ENCODE results near the gene SYT12. TPM values are rescaled to one million over a fixed set of nuclear protein-coding genes. Genes with fewer than 3 reads are reported as not detected.

SYT12 gene
- polyA plus RNA-seq, 1 donor from 2014 or later, result 2.3 TPM

- H3K4me3 ChIP-seq (ENCODE audit: low read length), result no peak overlapping the region
- H3K9me3 ChIP-seq (ENCODE audit: low read length), result no peaks in the 10 kb centered on the region
- H3K9ac ChIP-seq (ENCODE audit: low read length), result no peak overlapping the region
- no peaks in the 10 kb centered on the region for H3K9me2 ChIP-seq (ENCODE audit: insufficient read depth, low read length)
- no peaks in the 10 kb centered on the region for H3K36me3 ChIP-seq (ENCODE audit: insufficient read depth, low read length)
- no peaks in the 10 kb centered on the region for H3K79me2 ChIP-seq (replicated peaks; ENCODE audit: insufficient read depth, low read length)
- no peaks in the 10 kb centered on the region for H3F3A ChIP-seq (ENCODE audit: insufficient read depth, low read length, poor library complexity, severe bottlenecking)
- H3K4me2 ChIP-seq (ENCODE audit: low read length), result no peak overlapping the region
- no peaks in the 10 kb centered on the region for H3K27me3 ChIP-seq (ENCODE audit: insufficient read depth, low read depth, low read length)
- H4K20me1 ChIP-seq (ENCODE audit: insufficient read depth), result no peaks in the 10 kb centered on the region
- H2AFZ ChIP-seq (ENCODE audit: low read depth, low read length), result no peak overlapping the region
- no peak overlapping the region for H3K27ac ChIP-seq (ENCODE audit: low read length)
- TF ChIP-seq EP300 (conservative IDR thresholded peaks at IDR 0.05; ENCODE audit: poor library complexity, severe bottlenecking), result no peak
- no peak for TF ChIP-seq EZH2 (IDR thresholded peaks at IDR 0.05; ENCODE audit: borderline replicate concordance, insufficient read depth, low read length, poor library complexity, severe bottlenecking)
- no peak for TF ChIP-seq CTCF (IDR thresholded peaks at IDR 0.05; ENCODE audit: poor library complexity, severe bottlenecking)
- no peak for TF ChIP-seq RAD21 (conservative IDR thresholded peaks at IDR 0.05)
- TF ChIP-seq, protein P1, sequence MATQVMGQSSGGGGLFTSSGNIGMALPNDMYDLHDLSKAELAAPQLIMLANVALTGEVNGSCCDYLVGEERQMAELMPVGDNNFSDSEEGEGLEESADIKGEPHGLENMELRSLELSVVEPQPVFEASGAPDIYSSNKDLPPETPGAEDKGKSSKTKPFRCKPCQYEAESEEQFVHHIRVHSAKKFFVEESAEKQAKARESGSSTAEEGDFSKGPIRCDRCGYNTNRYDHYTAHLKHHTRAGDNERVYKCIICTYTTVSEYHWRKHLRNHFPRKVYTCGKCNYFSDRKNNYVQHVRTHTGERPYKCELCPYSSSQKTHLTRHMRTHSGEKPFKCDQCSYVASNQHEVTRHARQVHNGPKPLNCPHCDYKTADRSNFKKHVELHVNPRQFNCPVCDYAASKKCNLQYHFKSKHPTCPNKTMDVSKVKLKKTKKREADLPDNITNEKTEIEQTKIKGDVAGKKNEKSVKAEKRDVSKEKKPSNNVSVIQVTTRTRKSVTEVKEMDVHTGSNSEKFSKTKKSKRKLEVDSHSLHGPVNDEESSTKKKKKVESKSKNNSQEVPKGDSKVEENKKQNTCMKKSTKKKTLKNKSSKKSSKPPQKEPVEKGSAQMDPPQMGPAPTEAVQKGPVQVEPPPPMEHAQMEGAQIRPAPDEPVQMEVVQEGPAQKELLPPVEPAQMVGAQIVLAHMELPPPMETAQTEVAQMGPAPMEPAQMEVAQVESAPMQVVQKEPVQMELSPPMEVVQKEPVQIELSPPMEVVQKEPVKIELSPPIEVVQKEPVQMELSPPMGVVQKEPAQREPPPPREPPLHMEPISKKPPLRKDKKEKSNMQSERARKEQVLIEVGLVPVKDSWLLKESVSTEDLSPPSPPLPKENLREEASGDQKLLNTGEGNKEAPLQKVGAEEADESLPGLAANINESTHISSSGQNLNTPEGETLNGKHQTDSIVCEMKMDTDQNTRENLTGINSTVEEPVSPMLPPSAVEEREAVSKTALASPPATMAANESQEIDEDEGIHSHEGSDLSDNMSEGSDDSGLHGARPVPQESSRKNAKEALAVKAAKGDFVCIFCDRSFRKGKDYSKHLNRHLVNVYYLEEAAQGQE (IDR thresholded peaks at IDR 0.05; ENCODE audit: borderline replicate concordance), result no peak
- no peak for TF ChIP-seq POLR2AphosphoS5 (IDR thresholded peaks at IDR 0.05)
- no peak for TF ChIP-seq MXI1 (conservative IDR thresholded peaks at IDR 0.05; ENCODE audit: poor library complexity, severe bottlenecking)
These were observed 12.5 kb upstream of the SYT12 start for GRCh38 chr11:67010296-67010905.

DNA sequence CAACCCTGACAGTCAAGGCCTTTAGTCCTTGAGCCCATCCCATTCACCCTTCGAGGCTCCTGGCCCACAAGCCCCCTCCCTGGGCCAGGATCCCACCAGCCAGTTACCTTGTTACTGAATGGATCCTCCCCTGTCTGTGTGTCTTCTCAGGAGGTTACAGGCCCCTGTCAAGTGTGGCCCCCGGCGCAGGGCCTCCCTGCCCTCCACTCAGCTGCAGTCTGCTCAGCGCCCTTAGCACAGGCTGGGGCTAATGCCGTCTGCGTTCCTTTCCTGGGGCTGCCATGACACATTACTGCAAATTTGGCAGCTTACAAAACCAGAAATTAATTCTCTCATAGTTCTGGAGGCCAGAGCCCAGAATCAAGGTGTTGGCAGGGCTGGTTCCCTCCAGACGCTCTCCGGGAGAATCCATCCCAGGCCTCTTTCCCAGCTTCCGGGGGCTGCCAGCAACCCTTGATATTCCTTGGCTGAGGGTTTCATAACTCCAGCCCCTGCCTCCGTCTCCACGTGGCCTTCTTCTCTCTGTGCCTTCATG, 9.4 kb upstream of the SYT12 start:
- no peaks in the 10 kb centered on the region for H3K9me3 ChIP-seq (ENCODE audit: low read length)
- H3K27ac ChIP-seq (ENCODE audit: low read length), result no peak overlapping the region
- H4K20me1 ChIP-seq (ENCODE audit: insufficient read depth), result no peaks in the 10 kb centered on the region
- no peaks in the 10 kb centered on the region for H3K27me3 ChIP-seq (ENCODE audit: insufficient read depth, low read depth, low read length)
- no peak overlapping the region for H2AFZ ChIP-seq (ENCODE audit: low read depth, low read length)
- H3K9ac ChIP-seq (ENCODE audit: low read length), result no peak overlapping the region
- H3K79me2 ChIP-seq (replicated peaks; ENCODE audit: insufficient read depth, low read length), result no peaks in the 10 kb centered on the region
- no peak overlapping the region for H3K4me3 ChIP-seq (ENCODE audit: low read length)
- H3F3A ChIP-seq (ENCODE audit: insufficient read depth, low read length, poor library complexity, severe bottlenecking), result no peaks in the 10 kb centered on the region
- no peak overlapping the region for H3K4me2 ChIP-seq (ENCODE audit: low read length)
- H3K36me3 ChIP-seq (ENCODE audit: insufficient read depth, low read length), result no peaks in the 10 kb centered on the region
- TF ChIP-seq POLR2AphosphoS5 (IDR thresholded peaks at IDR 0.05) (no peak), EP300 (conservative IDR thresholded peaks at IDR 0.05; ENCODE audit: poor library complexity, severe bottlenecking) (no peak), EZH2 (IDR thresholded peaks at IDR 0.05; ENCODE audit: borderline replicate concordance, insufficient read depth, low read length, poor library complexity, severe bottlenecking) (no peak), RAD21 (conservative IDR thresholded peaks at IDR 0.05) (no peak), SMC3 (conservative IDR thresholded peaks at IDR 0.05; ENCODE audit: poor library complexity) (no peak), MXI1 (conservative IDR thresholded peaks at IDR 0.05; ENCODE audit: poor library complexity, severe bottlenecking) (no peak), TAF1 (IDR thresholded peaks at IDR 0.05; ENCODE audit: low read depth) (no peak), CTCF (IDR thresholded peaks at IDR 0.05; ENCODE audit: poor library complexity, severe bottlenecking) (no peak)
- TF ChIP-seq, protein P1 (IDR thresholded peaks at IDR 0.05; ENCODE audit: borderline replicate concordance), result no peak
- no peaks in the 10 kb centered on the region for H3K9me2 ChIP-seq (ENCODE audit: insufficient read depth, low read length)

Data from neural cell (in vitro differentiated cells).